Transverse colon (tissue), 4 donors: Measurements from ENCODE around the gene KRTAP27-1. TPM values are rescaled to one million over a fixed set of nuclear protein-coding genes. Genes with fewer than 3 reads are reported as not detected.

ENCODE experiments used
- DNase-seq: peaks from one replicate; pipeline ENCODE4 v3.0.0-alpha.2; 2019
- H3K27ac ChIP-seq, 4 donors: fragments of 200-600 bp; sonication (generic); 2 replicates each; pipeline ENCODE4 v1.5.1; 2016 to 2018; ENCODE audit warnings: inconsistent platforms in 4 of 4
- H3K27me3 ChIP-seq: fragments of 200-600 bp; sonication (generic); 2 replicates; pipeline ENCODE4 v1.5.1; 2017; ENCODE audit warnings: inconsistent platforms
- H3K36me3 ChIP-seq, 4 donors: fragments of 200-600 bp; sonication (generic); 2 replicates each; pipeline ENCODE4 v1.5.1; 2017 to 2019; ENCODE audit warnings: inconsistent platforms in 4 of 4
- H3K4me1 ChIP-seq, 4 donors: fragments of 200-600 bp; sonication (generic); 2 replicates each; pipeline ENCODE4 v1.5.1; 2017 to 2020; ENCODE audit warnings: inconsistent platforms in 4 of 4
- H3K4me3 ChIP-seq, 4 donors: fragments of 200-600 bp; sonication (generic); 1 replicate in 1 of 4; 2 replicates in 3 of 4; pipeline versions ENCODE4 v1.5.1 to v1.6.1; 2017 to 2019; ENCODE audit warnings: inconsistent platforms in 4 of 4
- H3K9me3 ChIP-seq, 2 donors: fragments of 200-600 bp; sonication (generic); 2 replicates each; pipeline ENCODE4 v1.5.1; 2017 to 2019; ENCODE audit warnings: inconsistent platforms in 2 of 2
- CTCF ChIP-seq, 5 experiments: fragments of 200-600 bp in 3 of 5; fragments of 450-650 bp in 2 of 5; sonication (generic) in 3 of 5; IDR thresholded peaks; 1 replicate in 2 of 5; 2 replicates in 3 of 5; pipeline ENCODE4 v1.5.1; 2016 to 2017; ENCODE audit warnings: antibody characterized with exemption in 5 of 5, inconsistent platforms in 3 of 5, mild to moderate bottlenecking in 2 of 5, moderate library complexity in 1 of 5
- EP300 ChIP-seq: sonication (generic); formaldehyde crosslinking; IDR thresholded peaks from one replicate; pipeline ENCODE4 v1.6.1; 2017; ENCODE audit warnings: antibody characterized with exemption, low read depth
- POLR2A ChIP-seq: fragments of 450-650 bp; IDR thresholded peaks from one replicate; pipeline ENCODE4 v1.6.1; 2016; ENCODE audit warnings: antibody characterized with exemption, mild to moderate bottlenecking, moderate library complexity
- POLR2AphosphoS5 ChIP-seq, 3 donors: sonication (generic); formaldehyde crosslinking; IDR thresholded peaks; one replicate each; pipeline ENCODE4 v1.6.1; 2016; ENCODE audit warnings: antibody characterized with exemption in 3 of 3
- WGBS, 2 donors: methylation state at CpG; one replicate each; pipeline ENCODE4 v1.1.5; 2018; ENCODE audit warnings: low coverage in 1 of 2; 5-methylcytosine and 5-hydroxymethylcytosine counted together
- in situ Hi-C, 4 donors: fragments of 200-750 bp; cut with MboI; loops; one replicate each; pipeline versions ENCODE4 v1.15.0 to v1.15.1; 2017; ENCODE audit warnings: low sequenced_read_pairs in 3 of 4, low pct_ligation_motif_present in 1 of 4, low pct_unique_long_range_greater_than_20kb in 1 of 4
- intact Hi-C: fragments of 100-400 bp; cut with DNase I; formaldehyde crosslinking; loops from one replicate; pipeline ENCODE4 v1.15.1; 2023; ENCODE audit warnings: low total_unique reads
- total RNA-seq, 4 donors: library from RNA; depleted of rRNA; stranded (reverse); fragments of >200 nt; gene quantifications; one replicate each; pipeline ENCODE4 v1.1.0, GENCODE V29; 2016

The KRTAP27-1 gene
- total RNA-seq, 4 donors from 2014 or later, result not detected

- no peaks in the 10 kb centered on the region for H3K9me3 ChIP-seq
- no peaks in the 10 kb centered on the region for H3K36me3 ChIP-seq
- TF ChIP-seq POLR2AphosphoS5 (IDR thresholded peaks at IDR 0.05) (no peak), EP300 (no peak), POLR2A (no peak), CTCF (IDR thresholded peaks at IDR 0.05) (no peak)
- no peak overlapping the region for H3K27ac ChIP-seq
- H3K4me3 ChIP-seq, result no peak overlapping the region
- H3K4me1 ChIP-seq, result no peaks in the 10 kb centered on the region
- in situ Hi-C loops (no loop called here), intact Hi-C loops (no loop called here)
- 55 to 67% methylated on average over 1 of the region's 1 CpG for WGBS, 2 donors
- DNase-seq, result no peak
- no peaks in the 10 kb centered on the region for H3K27me3 ChIP-seq
Observed at GRCh38 chr21:30354308-30355005, 17.0 kb upstream of the KRTAP27-1 start.

- no peak overlapping the region for H3K4me3 ChIP-seq
- H3K9me3 ChIP-seq, result no peaks in the 10 kb centered on the region
- no peaks in the 10 kb centered on the region for H3K36me3 ChIP-seq
- in situ Hi-C loops (no loop called here), intact Hi-C loops (no loop called here)
- TF ChIP-seq EP300, result no peak
- DNase-seq, result no peak
- 94 to 96% methylated on average over 1 of the region's 1 CpG for WGBS, 2 donors
- H3K4me1 ChIP-seq, result no peaks in the 10 kb centered on the region
- H3K27me3 ChIP-seq, result no peaks in the 10 kb centered on the region
- H3K27ac ChIP-seq, result no peak overlapping the region
Observed at GRCh38 chr21:30351534-30351933, 14.0 kb upstream of the KRTAP27-1 start.

GRCh38 chr21:30349572-30349971 is 12.1 kb upstream of the KRTAP27-1 start:
- Histone ChIP-seq H3K27ac (no peak overlapping the region), H3K9me3 (no peaks in the 10 kb centered on the region), H3K4me3 (no peak overlapping the region), H3K36me3 (no peaks in the 10 kb centered on the region), H3K27me3 (no peaks in the 10 kb centered on the region), H3K4me1 (no peaks in the 10 kb centered on the region)
- TF ChIP-seq CTCF (IDR thresholded peaks at IDR 0.05) (no peak), POLR2AphosphoS5 (IDR thresholded peaks at IDR 0.05) (no peak), EP300 (no peak), POLR2A (no peak)
- intact Hi-C loops, result no loop called here
- DNase-seq, result no peak
- 31 to 39% methylated on average over 3 of the region's 3 CpGs for WGBS, 2 donors
- in situ Hi-C loops, result loop anchor here in 2 of 4 donors (25.0 kb wide), 2 partner anchors 112 to 738 kb away; no protein-coding TSS in a partner anchor

GRCh38 chr21:30348506-30348905 is 11.0 kb upstream of the KRTAP27-1 start, which contains the start of gene KRTAP23-1:
KRTAP23-1 (minus strand) TSS chr21:30348606; CDS start chr21:30348606, 0 bp downstream.
- Histone ChIP-seq H3K27me3 (no peaks in the 10 kb centered on the region), H3K4me1 (no peaks in the 10 kb centered on the region), H3K9me3 (no peaks in the 10 kb centered on the region), H3K36me3 (no peaks in the 10 kb centered on the region), H3K4me3 (no peak within 1 kb of the TSS), H3K27ac (no peak within 1 kb of the TSS)
- no peak for TF ChIP-seq EP300
- no peak for TF ChIP-seq POLR2AphosphoS5 (IDR thresholded peaks at IDR 0.05)
- no peak for TF ChIP-seq POLR2A
- TF ChIP-seq CTCF (IDR thresholded peaks at IDR 0.05), result no peak
- WGBS, 2 donors, result 87% methylated on average over 4 of the region's 4 CpGs; no CpG with 5 or more reads in 1 of the 2 donors
- intact Hi-C loops (no loop called here), in situ Hi-C loops (loop anchor here in 2 of 4 donors (25.0 kb wide), 2 partner anchors 111 to 739 kb away; no protein-coding TSS in a partner anchor)
- DNase-seq, result no peak
